NT2/D1 (cell line): ENCODE results near the gene CDK5.
"Not testable (repeated sequence)": the region's sequence is repeated elsewhere in the genome, so short reads cannot be mapped to it uniquely, and the experiment has no call there.

Experiments
- SUZ12 ChIP-seq: IDR thresholded peaks from 2 replicates; pipeline ENCODE4 v1.6.1; 2011; ENCODE audit not compliant: insufficient read length, insufficient read depth; ENCODE audit errors: extremely low read depth
- YY1 ChIP-seq: IDR thresholded peaks from 2 replicates; pipeline ENCODE4 v1.6.1; 2011; ENCODE audit not compliant: insufficient read length, insufficient read depth
- ZNF274 ChIP-seq: IDR thresholded peaks from 2 replicates; pipeline ENCODE4 v1.6.1; 2011; ENCODE audit warnings: mild to moderate bottlenecking, low read depth, low read length

GRCh38 chr7:151043449-151043848 is 14.2 kb downstream of the CDK5 start:
- not testable (repeated sequence) for TF ChIP-seq YY1, SUZ12, ZNF274
